Fibroblast of the aortic adventitia (primary cell): ENCODE data around the gene SULT1C4. TPM values are rescaled to one million over a fixed set of nuclear protein-coding genes. Genes with fewer than 3 reads are reported as not detected.

ENCODE experiments used
- DNase-seq: peaks from one replicate; pipeline ENCODE4 v3.0.0-alpha.2; 2010; ENCODE audit warnings: low read depth
- H3K4me3 ChIP-seq: 2 replicates; pipeline ENCODE4 v1.5.1; 2011; ENCODE audit warnings: low read depth, mild to moderate bottlenecking, control low read depth, low read length, moderate library complexity
- total RNA-seq: library from RNA; depleted of rRNA; stranded (reverse); fragments of >200 nt; gene quantifications from 2 replicates; pipeline ENCODE4 v1.2.3, GENCODE V29; 2012; ENCODE audit warnings: low replicate concordance
- TF ChIP-seq, protein P1 (sequence below): IDR thresholded peaks from 2 replicates; pipeline ENCODE4 v1.5.1; 2011; ENCODE audit warnings: mild to moderate bottlenecking, low read length, control low read depth, inconsistent platforms; ENCODE audit not compliant: insufficient read depth

Gene SULT1C4
- total RNA-seq, 1 donor = not detected

- TF ChIP-seq, protein P1, sequence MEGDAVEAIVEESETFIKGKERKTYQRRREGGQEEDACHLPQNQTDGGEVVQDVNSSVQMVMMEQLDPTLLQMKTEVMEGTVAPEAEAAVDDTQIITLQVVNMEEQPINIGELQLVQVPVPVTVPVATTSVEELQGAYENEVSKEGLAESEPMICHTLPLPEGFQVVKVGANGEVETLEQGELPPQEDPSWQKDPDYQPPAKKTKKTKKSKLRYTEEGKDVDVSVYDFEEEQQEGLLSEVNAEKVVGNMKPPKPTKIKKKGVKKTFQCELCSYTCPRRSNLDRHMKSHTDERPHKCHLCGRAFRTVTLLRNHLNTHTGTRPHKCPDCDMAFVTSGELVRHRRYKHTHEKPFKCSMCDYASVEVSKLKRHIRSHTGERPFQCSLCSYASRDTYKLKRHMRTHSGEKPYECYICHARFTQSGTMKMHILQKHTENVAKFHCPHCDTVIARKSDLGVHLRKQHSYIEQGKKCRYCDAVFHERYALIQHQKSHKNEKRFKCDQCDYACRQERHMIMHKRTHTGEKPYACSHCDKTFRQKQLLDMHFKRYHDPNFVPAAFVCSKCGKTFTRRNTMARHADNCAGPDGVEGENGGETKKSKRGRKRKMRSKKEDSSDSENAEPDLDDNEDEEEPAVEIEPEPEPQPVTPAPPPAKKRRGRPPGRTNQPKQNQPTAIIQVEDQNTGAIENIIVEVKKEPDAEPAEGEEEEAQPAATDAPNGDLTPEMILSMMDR = no peak
These were observed 17.4 kb downstream of the SULT1C4 start for GRCh38 chr2:108395155-108395554.

GRCh38 chr2:108396845-108397244 is 19.1 kb downstream of the SULT1C4 start:
- DNase-seq = peak; percentile 61
- TF ChIP-seq, protein P1 = peak; percentile 45
- no peak overlapping the region for H3K4me3 ChIP-seq

More at GRCh38 chr2:108395155-108395554, 17.4 kb downstream of the SULT1C4 start:
- no peak for DNase-seq
- H3K4me3 ChIP-seq = no peak overlapping the region

GRCh38 chr2:108399479-108399878 is 21.7 kb downstream of the SULT1C4 start:
- no peak for DNase-seq
- TF ChIP-seq, protein P1 = no peak
- no peak overlapping the region for H3K4me3 ChIP-seq

DNA sequence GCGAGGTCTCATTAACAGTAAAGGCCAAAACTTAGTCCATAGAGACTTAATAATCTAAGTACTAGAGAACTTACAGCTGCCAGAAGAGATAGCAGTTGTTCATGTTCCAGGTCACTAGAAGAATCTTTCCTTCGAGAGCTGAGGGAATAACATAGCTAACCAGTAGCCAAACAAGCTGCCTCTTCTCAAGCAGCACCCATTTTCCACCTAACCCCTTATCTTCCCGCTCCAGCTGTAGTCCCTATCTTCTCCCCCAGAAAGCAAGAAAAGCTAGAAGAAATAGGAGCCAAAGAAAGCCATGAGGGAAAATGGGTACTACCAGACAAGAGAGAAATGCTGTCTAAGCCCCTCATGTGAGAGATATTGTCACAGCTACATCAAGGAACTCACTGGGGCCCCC is 24.0 kb downstream of the SULT1C4 start:
- DNase-seq = no peak
- TF ChIP-seq, protein P1 = no peak
- no peak overlapping the region for H3K4me3 ChIP-seq

- DNase-seq = no peak
- no peak overlapping the region for H3K4me3 ChIP-seq
These were observed 25.7 kb downstream of the SULT1C4 start for GRCh38 chr2:108403494-108403893.

GRCh38 chr2:108404784-108405397 is 27.1 kb downstream of the SULT1C4 start:
- TF ChIP-seq, protein P1 = no peak
- no peak overlapping the region for H3K4me3 ChIP-seq
- no peak for DNase-seq

More at GRCh38 chr2:108403494-108403893, 25.7 kb downstream of the SULT1C4 start:
- TF ChIP-seq, protein P1 = no peak
